Urinary bladder (tissue), 4 donors: ENCODE measurements around the gene SMG1. TPM values are rescaled to one million over a fixed set of nuclear protein-coding genes. Genes with fewer than 3 reads are reported as not detected.
A peak's percentile ranks its signal among the peaks of the same experiment; 100 is the strongest.
"Not testable (repeated sequence)": the region's sequence is repeated elsewhere in the genome, so short reads cannot be mapped to it uniquely, and the experiment has no call there.

Experiments used
- DNase-seq: peaks from one replicate; pipeline ENCODE4 v3.0.0-alpha.2; 2015; ENCODE audit errors: extremely low spot score
- H3K27ac ChIP-seq: one replicate; pipeline ENCODE4 v1.5.1; 2013; ENCODE audit warnings: low read depth, mild to moderate bottlenecking, moderate library complexity
- H3K36me3 ChIP-seq: one replicate; pipeline ENCODE4 v1.6.1; 2013; ENCODE audit warnings: mild to moderate bottlenecking, moderate library complexity; ENCODE audit not compliant: insufficient read depth
- H3K4me1 ChIP-seq: one replicate; pipeline ENCODE4 v1.6.1; 2013; ENCODE audit warnings: mild to moderate bottlenecking, moderate library complexity; ENCODE audit not compliant: insufficient read depth
- H3K4me3 ChIP-seq: one replicate; pipeline ENCODE4 v1.5.1; 2013; ENCODE audit warnings: low read depth, low read length
- WGBS: extraction: QIAGEN DNeasy Blood & Tissue Kit; methylation state at CpG from one replicate; pipeline ENCODE4 v1.1.7; 2013; 5-methylcytosine and 5-hydroxymethylcytosine counted together
- polyA plus RNA-seq: library from polyadenylated mRNA; stranded (reverse); fragments of 200-250 nt; gene quantifications from one replicate; pipeline ENCODE4 v1.2.3, GENCODE V29; 2013
- total RNA-seq: library from RNA; depleted of rRNA; stranded (reverse); fragments of >200 nt; gene quantifications from one replicate; pipeline ENCODE4 v1.2.3, GENCODE V29; 2014
- donor health status: healthy with polysubstance abuse.
- donor health status: healthy.

The SMG1 gene
- total RNA-seq = 143 TPM
- 16.9 TPM for polyA plus RNA-seq

DNA sequence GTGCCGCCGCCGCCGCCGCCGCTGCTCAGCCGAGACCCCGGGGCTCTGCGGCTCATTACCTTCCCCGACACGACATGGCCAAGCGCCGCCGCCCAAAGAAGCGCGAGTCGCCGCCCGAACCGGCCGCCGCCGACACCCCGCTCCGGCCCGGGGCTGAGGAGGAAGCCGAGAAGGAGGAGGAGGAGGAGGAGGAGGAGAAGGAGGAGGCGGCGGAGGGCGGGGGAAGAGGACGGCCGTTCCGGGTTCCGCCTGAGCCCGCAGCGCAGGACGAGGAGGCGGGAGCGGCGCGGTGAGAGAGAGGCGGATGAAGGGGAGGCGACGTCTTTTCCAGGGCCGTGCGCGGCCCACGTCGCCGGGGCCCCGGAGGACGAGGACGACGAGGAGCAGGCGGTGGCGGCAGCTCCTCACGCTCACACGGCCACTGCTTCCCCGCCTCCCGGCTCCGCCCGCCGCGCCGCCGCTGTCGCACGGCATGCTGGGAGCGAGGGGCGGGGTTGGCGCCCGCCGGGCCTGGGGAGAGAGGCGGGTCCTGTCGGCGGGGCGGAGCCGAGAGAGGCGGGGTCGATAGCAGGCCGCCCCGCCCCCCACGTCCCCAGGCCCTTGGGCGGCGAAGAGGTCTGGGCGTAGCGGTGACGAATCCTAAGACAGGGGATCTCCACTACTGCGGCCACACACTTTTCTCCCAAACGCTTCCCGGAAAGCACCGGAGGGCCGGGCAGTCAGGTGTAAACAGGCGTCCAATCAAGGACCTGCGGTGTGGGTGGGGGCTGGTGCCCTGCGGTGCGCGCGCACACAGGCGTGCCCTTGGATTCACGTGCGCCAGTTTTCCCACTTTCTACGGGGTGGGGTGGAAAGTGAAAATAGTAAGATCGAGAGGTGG, at the start of gene SMG1:
SMG1 (minus strand) TSS at position 423 of the 880 bp plus-strand sequence; CDS start at position 56, 367 bp downstream.
- Histone ChIP-seq H3K27ac (peak within 1 kb of the TSS; percentile 94), H3K4me3 (peak within 1 kb of the TSS; percentile 79)
- DNase-seq = peak; percentile 87
- H3K4me1 ChIP-seq, H3K36me3 ChIP-seq: not testable (repeated sequence)
- under 1% methylated on average over 104 of the region's 104 CpGs for WGBS

- H3K27ac ChIP-seq = no peak overlapping the region
- H3K4me1 ChIP-seq = no peaks in the 10 kb centered on the region
- WGBS = 52% methylated on average over 3 of the region's 3 CpGs
- H3K36me3 ChIP-seq = no peaks in the 10 kb centered on the region
- DNase-seq = no peak
- H3K4me3 ChIP-seq = no peak overlapping the region
Measured at GRCh38 chr16:18975109-18975508, 48.9 kb upstream of the SMG1 start.

- DNase-seq = no peak
- Histone ChIP-seq H3K4me1 (no peaks in the 10 kb centered on the region), H3K36me3 (no peaks in the 10 kb centered on the region), H3K27ac (no peak overlapping the region), H3K4me3 (no peak overlapping the region)
- 65% methylated on average over 4 of the region's 4 CpGs for WGBS
Measured at GRCh38 chr16:18969855-18970240, 43.6 kb upstream of the SMG1 start.

DNA sequence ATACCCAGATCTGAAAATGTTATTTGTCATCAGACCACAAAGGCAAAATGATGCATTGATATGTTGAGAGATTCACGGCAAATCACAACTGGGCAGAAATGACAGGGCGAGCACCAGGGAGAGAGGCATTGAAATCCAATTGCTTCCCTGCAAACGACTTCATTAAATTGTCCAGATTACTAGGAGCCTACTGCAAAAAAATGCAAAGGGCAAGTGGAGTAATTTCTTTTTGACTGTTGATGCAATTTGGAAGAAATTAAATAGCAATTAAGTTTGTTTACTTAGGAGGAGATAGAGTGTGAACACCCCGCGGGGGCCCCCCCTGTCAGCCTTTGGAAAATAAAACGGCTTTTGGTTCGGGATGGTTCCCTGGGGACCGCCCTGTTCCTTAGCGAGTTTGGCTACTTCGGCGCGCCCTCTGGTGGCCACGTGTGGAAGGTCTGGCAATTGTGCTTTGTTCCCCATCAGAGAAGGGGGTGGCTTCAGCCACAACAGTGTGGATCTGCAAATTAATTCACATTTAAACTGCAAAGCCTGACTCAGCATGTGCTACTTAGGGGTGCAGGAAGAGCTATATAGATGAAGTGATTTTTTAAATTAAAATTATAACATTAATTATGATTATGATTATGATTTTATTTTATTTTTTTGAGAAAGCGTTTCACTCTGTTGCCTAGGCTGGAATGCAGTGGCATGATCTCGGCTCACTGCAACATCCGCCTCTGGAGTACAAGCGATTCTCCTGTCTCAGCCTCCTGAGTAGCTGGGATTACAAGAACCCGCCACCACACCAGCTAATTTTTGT, 43.0 kb upstream of the SMG1 start:
- WGBS = 22% methylated on average over 18 of the region's 18 CpGs
- Histone ChIP-seq H3K4me3 (no peak overlapping the region), H3K36me3 (no peaks in the 10 kb centered on the region), H3K27ac (no peak overlapping the region), H3K4me1 (no peaks in the 10 kb centered on the region)
- DNase-seq = peak; percentile 49

DNA sequence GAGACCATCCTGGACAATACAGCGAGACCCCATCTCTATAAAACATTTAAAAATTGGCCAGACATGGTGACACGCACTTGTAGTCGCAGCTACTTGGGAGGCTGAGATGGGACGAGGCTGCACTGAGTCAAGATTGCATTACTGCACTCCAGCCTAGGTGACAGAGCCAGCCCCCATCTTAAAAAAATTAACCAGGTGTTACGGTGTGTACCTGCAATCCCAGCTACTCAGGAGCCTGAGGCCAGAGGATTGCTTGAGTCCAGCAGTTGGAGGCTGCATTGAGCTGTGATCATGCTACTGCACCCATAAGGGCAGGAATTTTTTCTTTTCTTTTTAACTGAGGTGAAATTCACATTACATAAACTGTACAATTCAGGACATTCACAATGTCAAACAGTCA, 40.6 kb upstream of the SMG1 start:
- WGBS = 94% methylated on average over 5 of the region's 5 CpGs
- no peak for DNase-seq
- Histone ChIP-seq H3K27ac (no peak overlapping the region), H3K36me3 (no peaks in the 10 kb centered on the region), H3K4me1 (no peaks in the 10 kb centered on the region), H3K4me3 (no peak overlapping the region)

DNA sequence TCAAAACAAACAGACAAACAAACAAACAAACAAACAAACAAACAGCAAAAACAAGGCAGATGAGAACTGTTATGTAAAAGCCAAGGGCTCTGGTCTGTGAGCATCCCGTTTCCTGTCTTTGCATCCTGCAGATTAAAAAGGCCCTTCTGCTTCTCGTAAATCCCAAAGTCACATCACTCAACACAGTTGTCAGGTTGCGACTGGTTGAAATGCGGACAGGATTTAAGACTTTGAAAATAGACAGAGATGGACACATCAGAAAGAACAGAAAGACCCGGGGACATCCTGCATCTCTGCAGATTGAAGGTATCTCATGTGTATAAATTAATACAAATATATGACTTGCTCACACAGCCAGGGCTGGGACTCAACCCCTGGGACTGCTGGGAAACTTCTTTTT, 39.3 kb upstream of the SMG1 start:
- 49% methylated on average over 5 of the region's 5 CpGs for WGBS
- Histone ChIP-seq H3K27ac (no peak overlapping the region), H3K4me1 (no peaks in the 10 kb centered on the region), H3K4me3 (no peak overlapping the region), H3K36me3 (no peaks in the 10 kb centered on the region)
- DNase-seq = no peak

DNA sequence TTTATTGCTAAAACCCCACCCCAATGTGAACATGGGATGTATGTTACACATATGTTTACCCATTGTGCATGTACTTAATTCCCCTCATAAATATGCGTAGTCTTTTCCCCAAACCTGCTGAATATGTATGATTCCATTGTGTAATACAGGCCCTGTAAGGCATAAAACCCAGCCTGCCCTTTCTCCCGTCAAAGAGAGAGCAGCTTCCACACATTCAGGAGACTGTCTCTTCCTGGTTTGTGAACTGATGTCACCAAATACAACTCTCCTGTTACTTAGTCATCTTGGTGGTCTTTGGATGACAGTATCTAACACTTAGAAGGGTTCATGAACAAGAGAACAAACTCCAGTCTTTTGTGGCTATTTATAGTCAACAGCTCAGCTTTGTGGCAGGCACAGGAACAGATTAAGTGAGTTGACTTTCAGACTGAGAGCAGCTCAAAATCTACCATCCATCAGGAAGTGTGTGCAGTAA, 32.9 kb upstream of the SMG1 start:
- Histone ChIP-seq H3K36me3 (no peaks in the 10 kb centered on the region), H3K27ac (no peak overlapping the region), H3K4me3 (no peak overlapping the region), H3K4me1 (no peaks in the 10 kb centered on the region)
- no peak for DNase-seq
- 50% methylated on average over 2 of the region's 2 CpGs for WGBS

- Histone ChIP-seq H3K4me1 (no peaks in the 10 kb centered on the region), H3K4me3 (no peak overlapping the region), H3K27ac (no peak overlapping the region), H3K36me3 (no peaks in the 10 kb centered on the region)
- DNase-seq = no peak
- 68% methylated on average over 2 of the region's 2 CpGs for WGBS
Measured at GRCh38 chr16:18958621-18959029, 32.4 kb upstream of the SMG1 start.

DNA sequence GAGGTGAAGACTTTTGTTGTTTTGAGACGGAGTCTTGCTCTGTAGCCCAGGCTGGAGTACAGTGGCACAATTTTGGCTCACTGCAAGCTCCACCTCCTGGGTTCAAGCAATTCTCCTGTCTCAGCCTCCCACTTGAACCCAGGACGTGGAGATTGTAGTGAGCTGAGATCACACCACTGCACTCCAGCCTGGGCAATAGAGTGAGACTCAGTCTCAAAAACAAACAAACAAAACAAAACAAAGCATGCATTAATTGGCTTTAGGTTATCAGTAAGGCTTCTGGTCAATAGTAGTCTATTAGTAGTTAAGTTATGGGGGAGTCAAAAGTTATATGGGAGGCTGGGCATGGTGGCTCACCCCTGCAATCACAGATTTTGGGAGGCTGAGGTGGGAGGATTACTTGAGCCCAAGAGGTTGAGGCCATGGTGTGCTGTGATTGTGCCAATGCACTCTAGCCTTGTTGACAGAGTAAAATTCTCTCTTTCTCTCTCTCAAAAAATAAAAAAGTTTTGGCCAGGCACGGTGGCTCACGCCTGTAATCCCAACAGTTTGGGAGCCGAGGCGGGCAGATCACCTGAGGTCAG, 30.5 kb upstream of the SMG1 start:
- not testable (repeated sequence) for H3K4me3 ChIP-seq, H3K4me1 ChIP-seq, DNase-seq, H3K27ac ChIP-seq, H3K36me3 ChIP-seq
- 77% methylated on average over 6 of the region's 6 CpGs for WGBS

DNA sequence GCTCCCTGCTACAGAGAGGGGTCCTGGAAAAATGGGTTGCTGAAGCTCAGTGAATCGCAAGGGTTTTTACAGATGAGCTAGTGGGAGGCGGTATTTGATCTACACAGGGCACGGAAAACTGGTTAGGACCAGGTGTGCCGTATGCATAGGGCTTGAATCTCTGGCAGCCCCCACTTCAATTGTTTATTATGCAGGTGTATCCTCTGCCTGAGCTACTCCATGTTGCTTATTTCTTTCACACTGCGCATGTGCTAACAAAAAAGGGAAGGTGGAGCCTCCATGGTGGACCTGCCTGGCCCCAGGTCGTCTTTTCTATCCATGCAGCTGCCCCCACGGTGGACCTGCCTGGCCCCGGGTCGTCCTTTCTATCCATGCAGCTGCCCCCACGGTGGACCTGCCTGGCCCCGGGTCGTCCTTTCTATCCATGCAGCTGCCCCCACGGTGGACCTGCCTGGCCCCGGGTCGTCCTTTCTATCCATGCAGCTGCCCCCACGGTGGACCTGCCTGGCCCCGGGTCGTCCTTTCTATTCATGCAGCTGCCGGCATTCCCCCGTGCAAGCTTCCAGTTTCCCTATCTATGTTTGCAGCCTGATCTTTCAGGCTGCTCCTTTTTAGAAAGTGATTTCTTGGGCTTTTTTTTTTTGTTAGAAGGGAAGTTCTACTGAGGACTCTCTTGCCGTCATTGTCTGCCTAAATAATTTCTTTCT, 29.8 kb upstream of the SMG1 start:
- not testable (repeated sequence) for DNase-seq, H3K36me3 ChIP-seq, H3K4me3 ChIP-seq, H3K4me1 ChIP-seq, H3K27ac ChIP-seq
- WGBS = 53% methylated on average over 17 of the region's 21 CpGs

GRCh38 chr16:18953547-18953946, 27.3 kb upstream of the SMG1 start:
- Histone ChIP-seq H3K4me1 (no peaks in the 10 kb centered on the region), H3K36me3 (no peaks in the 10 kb centered on the region), H3K27ac (no peak overlapping the region), H3K4me3 (no peak overlapping the region)
- DNase-seq = no peak

- WGBS = 90% methylated on average over 11 of the region's 11 CpGs
- Histone ChIP-seq H3K4me1 (no peaks in the 10 kb centered on the region), H3K4me3 (no peak overlapping the region), H3K27ac (no peak overlapping the region), H3K36me3 (no peaks in the 10 kb centered on the region)
- DNase-seq = no peak
Measured at GRCh38 chr16:18950469-18951185, 24.4 kb upstream of the SMG1 start.
